ENCODE data around the gene NLRC3. TPM values are rescaled to one million over a fixed set of nuclear protein-coding genes. Genes with fewer than 3 reads are reported as not detected.
A peak's percentile ranks its signal among the peaks of the same experiment; 100 is the strongest.

NLRC3 gene
- polyA plus RNA-seq, 1 of the 3 experiments (the other 2 are of a cell fraction) = not detected

DNA sequence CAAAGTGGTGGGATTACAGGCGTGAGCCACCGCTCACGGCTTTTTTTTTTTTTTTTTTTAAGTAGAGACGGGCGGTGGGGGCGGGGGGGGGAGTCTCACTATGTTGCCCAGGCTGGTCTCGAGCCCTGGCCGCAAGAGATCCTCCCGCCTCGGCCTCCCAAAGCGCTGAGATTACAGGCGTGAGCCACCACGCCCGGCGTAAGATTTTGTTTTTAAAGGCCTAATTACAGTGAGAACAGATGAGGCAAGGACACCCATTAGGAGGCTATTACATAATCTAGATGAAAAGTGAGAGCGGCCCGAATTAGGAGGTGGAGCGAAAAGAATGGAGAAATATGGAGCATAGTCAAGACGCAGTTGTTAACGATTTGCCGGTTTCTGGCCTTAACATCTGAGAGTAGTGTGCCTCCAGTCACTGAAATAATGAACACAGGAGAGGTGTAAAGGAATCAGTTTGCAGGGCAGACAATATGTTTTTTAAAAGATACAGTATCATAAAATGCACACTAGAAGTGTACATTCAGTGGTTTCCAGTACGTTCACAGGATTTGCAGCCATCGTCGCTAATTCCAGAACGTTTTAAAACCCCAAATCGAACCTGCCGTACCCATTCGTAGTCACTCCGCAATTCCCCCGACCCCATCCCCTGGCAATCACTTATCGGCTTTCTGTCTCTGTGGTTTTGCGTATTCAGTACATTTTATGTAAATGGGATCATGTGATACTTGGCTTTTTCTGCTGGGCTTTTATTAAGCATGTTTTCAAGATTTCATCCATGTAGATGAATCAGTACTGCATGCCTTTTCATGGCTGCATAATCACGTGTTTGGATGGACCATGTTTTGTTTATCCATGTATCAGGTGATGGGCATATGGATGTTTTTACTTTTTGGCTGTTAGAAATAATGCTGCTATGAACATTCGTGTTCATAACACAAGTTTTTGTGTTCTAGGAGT lies 35.6 kb upstream of the NLRC3 start:
- Histone ChIP-seq H3K4me1 (ENCODE audit: control insufficient read depth in 1 of 2, insufficient read depth in 2 of 2, low read depth in 1 of 2, low read length in 1 of 2) (peaks cover 10 to 12% of the 10 kb centered on the region in 2 experiments), H3K79me2 (ENCODE audit: insufficient read depth) (peaks cover 64% of the 10 kb centered on the region), H2AFZ (ENCODE audit: low read depth) (no peak overlapping the region), H3K9me3 (no peaks in the 10 kb centered on the region), H3K9me2 (no peaks in the 10 kb centered on the region), H3K27me3 (ENCODE audit: insufficient read depth) (no peaks in the 10 kb centered on the region), H4K20me1 (ENCODE audit: insufficient read depth) (no peaks in the 10 kb centered on the region), H3K4me2 (peak overlapping the region; percentile 97), H3K36me3 (replicated peaks in 1 of 2; ENCODE audit: control insufficient read depth in 1 of 2, insufficient read depth in 2 of 2, low read length in 1 of 2) (peaks cover 5 to 9% of the 10 kb centered on the region in 2 experiments), H3K9ac (peak overlapping the region; percentile 86), H3F3A (replicated peaks; ENCODE audit: insufficient read depth) (peaks cover 2% of the 10 kb centered on the region), H3K27ac (ENCODE audit: low read depth in 2 of 2, low read length in 1 of 2) (no peak overlapping the region), H3K4me3 (ENCODE audit: low read depth in 2 of 2, low read length in 1 of 2) (peak overlapping the region; percentile 71 to 98)
- CTCF ChIA-PET = interaction anchor here (0.9 kb wide), 1 partner anchor 77 kb away, joined by 3 read pairs; no protein-coding TSS in a partner anchor
- POLR2A ChIA-PET = no interaction called here
- 73% methylated on average over 34 of the region's 34 CpGs for WGBS (ENCODE audit: low lambda C conversion rate)
- no peak for DNase-seq
- TF ChIP-seq EP300 (IDR thresholded peaks at IDR 0.05; ENCODE audit: borderline replicate concordance in 1 of 2, low read depth in 1 of 2, low read length in 1 of 2) (no peak), TCF12 (IDR thresholded peaks at IDR 0.05) (no peak), GATA2 (CRISPR knock-in tag; IDR thresholded peaks at IDR 0.05) (no peak), FOXM1 (IDR thresholded peaks at IDR 0.05; ENCODE audit: low read depth) (no peak), RFX5 (IDR thresholded peaks at IDR 0.05; ENCODE audit: low read length) (no peak), MXI1 (IDR thresholded peaks at IDR 0.05; ENCODE audit: low read depth, low read length) (no peak), RXRA (IDR thresholded peaks at IDR 0.05; ENCODE audit: borderline replicate concordance, low read depth) (no peak), NFIC (IDR thresholded peaks at IDR 0.05; ENCODE audit: borderline replicate concordance) (no peak), USF2 (IDR thresholded peaks at IDR 0.05; ENCODE audit: borderline replicate concordance, low read depth, low read length) (no peak), EZH2phosphoT487 (IDR thresholded peaks at IDR 0.05; ENCODE audit: borderline replicate concordance, low read depth) (no peak), RCOR1 (IDR thresholded peaks at IDR 0.05; ENCODE audit: low read length) (no peak), CHD2 (IDR thresholded peaks at IDR 0.05; ENCODE audit: low read length, partially characterized antibody) (no peak), TAF1 (IDR thresholded peaks at IDR 0.05; ENCODE audit: borderline replicate concordance, low read depth, low read length) (no peak), SIN3A (IDR thresholded peaks at IDR 0.05; ENCODE audit: borderline replicate concordance, low read depth, low read length) (no peak), MAX (IDR thresholded peaks at IDR 0.05; ENCODE audit: low read depth) (no peak), RAD21 (IDR thresholded peaks at IDR 0.05; ENCODE audit: low read length) (no peak)
- TF ChIP-seq, protein P1, sequence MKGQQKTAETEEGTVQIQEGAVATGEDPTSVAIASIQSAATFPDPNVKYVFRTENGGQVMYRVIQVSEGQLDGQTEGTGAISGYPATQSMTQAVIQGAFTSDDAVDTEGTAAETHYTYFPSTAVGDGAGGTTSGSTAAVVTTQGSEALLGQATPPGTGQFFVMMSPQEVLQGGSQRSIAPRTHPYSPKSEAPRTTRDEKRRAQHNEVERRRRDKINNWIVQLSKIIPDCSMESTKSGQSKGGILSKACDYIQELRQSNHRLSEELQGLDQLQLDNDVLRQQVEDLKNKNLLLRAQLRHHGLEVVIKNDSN (IDR thresholded peaks at IDR 0.05; ENCODE audit: borderline replicate concordance, low read depth) = no peak
- TF ChIP-seq, protein P2, sequence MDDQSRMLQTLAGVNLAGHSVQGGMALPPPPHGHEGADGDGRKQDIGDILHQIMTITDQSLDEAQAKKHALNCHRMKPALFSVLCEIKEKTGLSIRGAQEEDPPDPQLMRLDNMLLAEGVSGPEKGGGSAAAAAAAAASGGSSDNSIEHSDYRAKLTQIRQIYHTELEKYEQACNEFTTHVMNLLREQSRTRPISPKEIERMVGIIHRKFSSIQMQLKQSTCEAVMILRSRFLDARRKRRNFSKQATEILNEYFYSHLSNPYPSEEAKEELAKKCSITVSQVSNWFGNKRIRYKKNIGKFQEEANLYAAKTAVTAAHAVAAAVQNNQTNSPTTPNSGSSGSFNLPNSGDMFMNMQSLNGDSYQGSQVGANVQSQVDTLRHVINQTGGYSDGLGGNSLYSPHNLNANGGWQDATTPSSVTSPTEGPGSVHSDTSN (IDR thresholded peaks at IDR 0.05) = no peak
